Spleen (tissue), 11 donors: Measurements from ENCODE around the gene INSM1. TPM values are rescaled to one million over a fixed set of nuclear protein-coding genes. Genes with fewer than 3 reads are reported as not detected.

Source experiments
- DNase-seq: peaks from one replicate; pipeline ENCODE4 v3.0.0-alpha.2; 2020
- H3K27ac ChIP-seq, 8 donors: fragments of 200-600 bp; sonication (generic) in 7 of 8; 1 replicate in 4 of 8; 2 replicates in 4 of 8; pipeline versions ENCODE4 v1.5.0 to v1.8.0; 2016 to 2021; ENCODE audit warnings: inconsistent platforms in 4 of 8, mild to moderate bottlenecking in 4 of 8, moderate library complexity in 1 of 8
- H3K27me3 ChIP-seq, 7 donors: fragments of 200-600 bp; sonication (generic) in 6 of 7; replicated peaks in 1 of 7; 1 replicate in 4 of 7; 2 replicates in 3 of 7; pipeline versions ENCODE4 v1.5.0 to v1.8.0; 2016 to 2021; ENCODE audit warnings: inconsistent platforms in 3 of 7, mild to moderate bottlenecking in 1 of 7
- H3K36me3 ChIP-seq, 6 donors: fragments of 200-600 bp; sonication (generic) in 5 of 6; 1 replicate in 4 of 6; 2 replicates in 2 of 6; pipeline versions ENCODE4 v1.5.0 to v1.8.0; 2016 to 2021; ENCODE audit warnings: inconsistent platforms in 2 of 6
- H3K4me1 ChIP-seq, 6 donors: fragments of 200-600 bp; sonication (generic) in 5 of 6; 1 replicate in 3 of 6; 2 replicates in 3 of 6; pipeline versions ENCODE4 v1.5.0 to v1.8.0; 2016 to 2021; ENCODE audit warnings: inconsistent platforms in 3 of 6
- H3K4me3 ChIP-seq, 8 donors: fragments of 200-600 bp; sonication (generic) in 7 of 8; 1 replicate in 4 of 8; 2 replicates in 4 of 8; pipeline versions ENCODE4 v1.5.0 to v1.8.0; 2016 to 2021; ENCODE audit warnings: inconsistent platforms in 4 of 8, mild to moderate bottlenecking in 4 of 8, moderate library complexity in 2 of 8
- H3K9me3 ChIP-seq, 8 donors: fragments of 200-600 bp; sonication (generic) in 7 of 8; 1 replicate in 4 of 8; 2 replicates in 4 of 8; pipeline versions ENCODE4 v1.5.0 to v1.8.0; 2016 to 2021; ENCODE audit warnings: inconsistent platforms in 4 of 8
- CTCF ChIP-seq, 11 experiments: fragments of 200-600 bp in 7 of 11; fragments of 450-650 bp in 4 of 11; sonication (generic) in 4 of 11; IDR thresholded peaks in 8 of 11; conservative IDR thresholded peaks in 3 of 11; 1 replicate in 7 of 11; 2 replicates in 4 of 11; pipeline versions ENCODE4 v1.4.0 to v1.8.0; 2016 to 2021; ENCODE audit warnings: antibody characterized with exemption in 11 of 11, inconsistent platforms in 4 of 11, mild to moderate bottlenecking in 1 of 11
- POLR2A ChIP-seq, 3 donors: fragments of 450-650 bp; IDR thresholded peaks; one replicate each; pipeline ENCODE4 v1.5.1; 2017; ENCODE audit warnings: antibody characterized with exemption in 3 of 3, mild to moderate bottlenecking in 1 of 3
- POLR2AphosphoS5 ChIP-seq, 3 donors: sonication (generic); formaldehyde crosslinking; IDR thresholded peaks; one replicate each; pipeline ENCODE4 v1.5.1; 2017; ENCODE audit warnings: antibody characterized with exemption in 3 of 3
- WGBS, 5 donors: extraction: QIAGEN DNeasy Blood & Tissue Kit in 3 of 5; methylation state at CpG; one replicate each; pipeline versions ENCODE4 v1.1.5 to v1.1.7; 2013 to 2018; 5-methylcytosine and 5-hydroxymethylcytosine counted together
- intact Hi-C: fragments of 100-400 bp; cut with DNase I; formaldehyde crosslinking; loops from one replicate; pipeline ENCODE4 v1.15.0; 2023; ENCODE audit warnings: low total_unique reads
- polyA plus RNA-seq, 3 donors: library from polyadenylated mRNA; stranded (reverse); fragments of 200-250 nt; gene quantifications; one replicate each; pipeline ENCODE4 v1.2.1, GENCODE V29; 2013
- total RNA-seq, 7 donors: library from RNA; depleted of rRNA in 3 of 7; stranded (reverse); fragments of >200 nt in 3 of 7; fragmentation: NEBNext Ultra II Directional in 4 of 7; extraction: Animal tissue kit (Norgen Biotek cat#: 25700) in 4 of 7; gene quantifications; one replicate each; pipeline versions ENCODE4 v1.1.0 to v1.2.1, GENCODE V29; 2016 to 2021
- donor health status: healthy with polysubstance abuse.
- donor health status: DM: no; HTN: no; CAD: no; lungs with moderate emphysema.
- donor health status: DM: no; HTN: no; CAD: no.
- donor health status: Bipolar disorder and iron deficiency.
- donor health status: healthy.
- donor health status: DM: no; HTN: no; CAD: no.
- donor health status: DM: yes; HTN: yes; CAD: no.

The INSM1 gene
- total and polyA plus RNA-seq, 10 donors, result 0.15 to 0.59 (median 0.40) TPM; not detected in 3

- H3K4me3 ChIP-seq, result no peak overlapping the region
- H3K9me3 ChIP-seq, result no peaks in the 10 kb centered on the region
- TF ChIP-seq POLR2A (IDR thresholded peaks at IDR 0.05), result no peak
- TF ChIP-seq CTCF (IDR thresholded peaks at IDR 0.05 in 8 of 11, conservative IDR thresholded peaks at IDR 0.05 in 3 of 11), result no peak
- no peak for TF ChIP-seq POLR2AphosphoS5 (IDR thresholded peaks at IDR 0.05)
- no peak for DNase-seq
- intact Hi-C loops, result no loop called here
- 84 to 90% (median 89%) methylated on average over 10 of the region's 10 CpGs for WGBS, 5 donors
- no peaks in the 10 kb centered on the region for H3K4me1 ChIP-seq
- peaks cover 0 to 94% (median 3%) of the 10 kb centered on the region in 6 donors for H3K36me3 ChIP-seq
- no peak overlapping the region for H3K27ac ChIP-seq
- no peaks in the 10 kb centered on the region for H3K27me3 ChIP-seq
Observed at GRCh38 chr20:20405623-20406022, 37.7 kb downstream of the INSM1 start.

- DNase-seq, result no peak
- no peak for TF ChIP-seq POLR2A (IDR thresholded peaks at IDR 0.05)
- no peak for TF ChIP-seq CTCF (IDR thresholded peaks at IDR 0.05 in 8 of 11, conservative IDR thresholded peaks at IDR 0.05 in 3 of 11)
- TF ChIP-seq POLR2AphosphoS5 (IDR thresholded peaks at IDR 0.05), result no peak
- no peaks in the 10 kb centered on the region for H3K4me1 ChIP-seq
- H3K9me3 ChIP-seq, result no peaks in the 10 kb centered on the region
- H3K36me3 ChIP-seq, result peaks cover 0 to 91% (median 3%) of the 10 kb centered on the region in 6 donors
- intact Hi-C loops, result no loop called here
- H3K27me3 ChIP-seq, result no peaks in the 10 kb centered on the region
- no peak overlapping the region for H3K4me3 ChIP-seq
- WGBS, 5 donors, result 78 to 87% (median 82%) methylated on average over 2 of the region's 2 CpGs
- no peak overlapping the region for H3K27ac ChIP-seq
Observed at GRCh38 chr20:20406306-20406705, 38.4 kb downstream of the INSM1 start.

- H3K27me3 ChIP-seq, result no peaks in the 10 kb centered on the region
- DNase-seq, result no peak
- H3K4me3 ChIP-seq, result no peak overlapping the region
- WGBS, 5 donors, result 73 to 81% (median 77%) methylated on average over 6 of the region's 6 CpGs
- no peak overlapping the region for H3K27ac ChIP-seq
- intact Hi-C loops, result no loop called here
- H3K36me3 ChIP-seq, result peaks cover 0 to 81% (median 8%) of the 10 kb centered on the region in 6 donors
- no peaks in the 10 kb centered on the region for H3K4me1 ChIP-seq
- H3K9me3 ChIP-seq, result no peaks in the 10 kb centered on the region
- TF ChIP-seq CTCF (IDR thresholded peaks at IDR 0.05 in 8 of 11, conservative IDR thresholded peaks at IDR 0.05 in 3 of 11) (no peak), POLR2A (IDR thresholded peaks at IDR 0.05) (no peak), POLR2AphosphoS5 (IDR thresholded peaks at IDR 0.05) (no peak)
Observed at GRCh38 chr20:20407891-20408805, 40.2 kb downstream of the INSM1 start.

- peaks cover 0 to 69% (median 8%) of the 10 kb centered on the region in 6 donors for H3K36me3 ChIP-seq
- H3K27me3 ChIP-seq, result no peaks in the 10 kb centered on the region
- TF ChIP-seq POLR2A (IDR thresholded peaks at IDR 0.05) (no peak), CTCF (IDR thresholded peaks at IDR 0.05 in 8 of 11, conservative IDR thresholded peaks at IDR 0.05 in 3 of 11) (no peak), POLR2AphosphoS5 (IDR thresholded peaks at IDR 0.05) (no peak)
Observed at GRCh38 chr20:20409331-20409730, 41.4 kb downstream of the INSM1 start.

More at GRCh38 chr20:20409331-20409730, 41.4 kb downstream of the INSM1 start:
- no peak overlapping the region for H3K4me3 ChIP-seq
- H3K4me1 ChIP-seq, result no peaks in the 10 kb centered on the region
- H3K9me3 ChIP-seq, result no peaks in the 10 kb centered on the region
- H3K27ac ChIP-seq, result no peak overlapping the region
- no peak for DNase-seq
- intact Hi-C loops, result no loop called here
- WGBS, 5 donors, result 95 to 98% (median 97%) methylated on average over 3 to 4 of the region's 4 CpGs
